Measurements from ENCODE around the gene DNAJC18.

DNA sequence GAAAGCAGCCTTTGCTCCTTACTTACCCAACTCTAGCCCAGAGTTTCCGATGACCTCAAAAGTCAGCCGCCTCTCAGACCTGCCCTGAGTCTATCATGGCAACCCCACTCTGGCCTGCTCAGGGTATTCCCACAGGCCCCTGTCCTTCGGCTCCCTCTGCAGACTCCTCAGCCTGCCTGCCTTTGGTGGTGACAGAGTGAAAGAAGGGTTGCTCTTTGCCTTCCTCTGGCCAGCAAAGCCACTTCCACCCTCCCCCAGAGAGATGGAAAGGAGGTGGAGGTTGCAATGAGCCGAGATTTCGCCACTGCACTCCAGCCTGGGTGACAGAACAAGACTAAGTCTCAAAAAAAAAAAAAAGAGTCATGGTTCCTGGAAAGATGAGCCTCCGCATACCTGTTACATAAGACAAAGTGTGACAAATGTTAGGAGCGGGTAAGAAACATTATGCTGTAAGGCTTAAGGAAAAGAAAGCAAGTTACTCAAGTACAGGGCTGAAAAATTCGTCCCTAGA, 29.2 kb upstream of the DNAJC18 start:
- no peak for TF ChIP-seq CTCF (IDR thresholded peaks at IDR 0.05)
- no peak for TF ChIP-seq EZH2 (IDR thresholded peaks at IDR 0.05; ENCODE audit: borderline replicate concordance, insufficient read depth, low read depth, low read length, poor library complexity, severe bottlenecking)

All from B cell (primary cell).